PC-3 (cell line): ENCODE results near the gene GDPD5. TPM values are rescaled to one million over a fixed set of nuclear protein-coding genes. Genes with fewer than 3 reads are reported as not detected.

ENCODE experiments used
- ATAC-seq: fragments of 200-7000 bp; cut with Tn5 transposase; 2 replicates; pipeline ENCODE4 v1.9.1; 2020; ENCODE audit warnings: mild to moderate bottlenecking, moderate library complexity
- BruUV-seq: library from RNA; stranded (reverse); fragments of 400-500 nt; replicated peaks from 2 replicates; lab custom pipeline; 2021; lab: Mats Ljungman, UMichigan
- CTCF ChIA-PET: fragments of 300-600 bp; sonication (Branson Sonifier 250); formaldehyde crosslinking; loops from one replicate; lab custom pipeline; 2022; ENCODE audit warnings: antibody characterized with exemption; lab: Charles Lee
- POLR2A ChIA-PET: fragments of 300-600 bp; sonication (Branson Sonifier 250); formaldehyde crosslinking; loops from one replicate; lab custom pipeline; 2022; ENCODE audit warnings: antibody characterized with exemption; ENCODE audit not compliant: unreplicated experiment; lab: Charles Lee
- DNase-seq: peaks from one replicate; pipeline ENCODE4 v3.0.0-alpha.2; 2015
- H2AFZ ChIP-seq: fragments of 300-600 bp; sonication (generic); 2 replicates; pipeline ENCODE4 v1.6.0; 2016; ENCODE audit warnings: antibody characterized with exemption, low read length
- H3F3A ChIP-seq: fragments of 300-600 bp; sonication (generic); one replicate; pipeline ENCODE4 v1.6.0; 2017; ENCODE audit warnings: antibody characterized with exemption, low read length, control low read depth, mild to moderate bottlenecking; ENCODE audit not compliant: unreplicated experiment
- H3K27ac ChIP-seq: fragments of 300-600 bp; sonication (generic); 2 replicates; pipeline ENCODE4 v1.5.1; 2016; ENCODE audit warnings: mild to moderate bottlenecking, low read length
- H3K27me3 ChIP-seq: fragments of 300-600 bp; sonication (generic); 2 replicates; pipeline ENCODE4 v1.6.1; 2016; ENCODE audit warnings: low read length, mixed read lengths
- H3K36me3 ChIP-seq: fragments of 300-600 bp; sonication (generic); 2 replicates; pipeline ENCODE4 v1.6.1; 2016; ENCODE audit warnings: low read depth, mixed run types, low read length, mixed read lengths
- H3K4me1 ChIP-seq: fragments of 300-600 bp; sonication (generic); 2 replicates; pipeline ENCODE4 v1.5.1; 2016; ENCODE audit warnings: low read length; ENCODE audit not compliant: insufficient read depth
- H3K4me2 ChIP-seq: fragments of 300-600 bp; sonication (generic); 2 replicates; pipeline ENCODE4 v1.6.0; 2016; ENCODE audit warnings: low read length
- H3K4me3 ChIP-seq: fragments of 300-600 bp; sonication (generic); 2 replicates; pipeline ENCODE4 v1.5.1; 2016; ENCODE audit warnings: mild to moderate bottlenecking, low read length, mixed read lengths
- H3K79me2 ChIP-seq: fragments of 300-600 bp; sonication (generic); 2 replicates; pipeline ENCODE4 v1.6.1; 2017; ENCODE audit warnings: low read length, mixed read lengths
- H3K9ac ChIP-seq: fragments of 300-600 bp; sonication (generic); 2 replicates; pipeline ENCODE4 v1.6.0; 2016; ENCODE audit warnings: mild to moderate bottlenecking, low read length
- H3K9me2 ChIP-seq: fragments of 300-600 bp; sonication (generic); replicated peaks from 2 replicates; pipeline ENCODE4 v1.6.1; 2016; ENCODE audit warnings: mixed run types, low read length, mixed read lengths
- H3K9me3 ChIP-seq: fragments of 300-600 bp; sonication (generic); 2 replicates; pipeline ENCODE4 v1.6.1; 2016; ENCODE audit warnings: low read length, mixed read lengths
- H4K20me1 ChIP-seq: fragments of 300-600 bp; sonication (generic); 2 replicates; pipeline ENCODE4 v1.6.1; 2016; ENCODE audit warnings: low read length, mixed read lengths
- CTCF ChIP-seq: fragments of 300-600 bp; sonication (generic); conservative IDR thresholded peaks from 2 replicates; pipeline ENCODE4 v1.5.1; 2017; ENCODE audit warnings: antibody characterized with exemption, low read depth, mild to moderate bottlenecking, low read length
- EZH2 ChIP-seq: fragments of 300-600 bp; sonication (generic); IDR thresholded peaks from one replicate; pipeline ENCODE4 v1.6.1; 2017; ENCODE audit warnings: antibody characterized with exemption, mild to moderate bottlenecking, low read length; ENCODE audit not compliant: unreplicated experiment
- EZH2phosphoT487 ChIP-seq: fragments of 300-600 bp; sonication (generic); IDR thresholded peaks from 2 replicates; pipeline ENCODE4 v1.6.1; 2018; ENCODE audit warnings: mild to moderate bottlenecking, antibody characterized with exemption, low read length, borderline replicate concordance
- intact Hi-C: fragments of 100-400 bp; cut with micrococcal nuclease; formaldehyde crosslinking; loops from 2 replicates; pipeline ENCODE4 v1.9.0; 2023
- total RNA-seq: library from RNA; depleted of rRNA; stranded (reverse); fragments of >200 nt; gene quantifications from 2 replicates; pipeline ENCODE4 v1.2.3, GENCODE V29; 2014

The GDPD5 gene
- total RNA-seq, 1 experiment from 2014 or later = 21.4 TPM

- BruUV-seq = no TSS peak
- H3K4me1 ChIP-seq = peaks cover 5% of the 10 kb centered on the region; the same call in 1 of the 2 replicates
- TF ChIP-seq CTCF (no peak), EZH2 (no peak), EZH2phosphoT487 (no peak)
- H3K36me3 ChIP-seq = no peaks in the 10 kb centered on the region
- no peak overlapping the region for H2AFZ ChIP-seq
- H3K4me2 ChIP-seq = no peak overlapping the region
- no peak overlapping the region for H3K27ac ChIP-seq
- CTCF ChIA-PET = no interaction called here
- no peak overlapping the region for H3K4me3 ChIP-seq
- POLR2A ChIA-PET = no interaction called here
- no peaks in the 10 kb centered on the region for H4K20me1 ChIP-seq
- ATAC-seq = no peak
- H3F3A ChIP-seq = no peaks in the 10 kb centered on the region
- no peaks in the 10 kb centered on the region for H3K9me2 ChIP-seq
- no peaks in the 10 kb centered on the region for H3K9me3 ChIP-seq
- H3K9ac ChIP-seq = no peak overlapping the region
- H3K79me2 ChIP-seq = no peaks in the 10 kb centered on the region
- DNase-seq = no peak
- intact Hi-C loops = no loop called here
- H3K27me3 ChIP-seq = no peaks in the 10 kb centered on the region
These were observed 45.3 kb downstream of the GDPD5 start for GRCh38 chr11:75480185-75481175.

GRCh38 chr11:75479597-75480145, 46.1 kb downstream of the GDPD5 start:
- Histone ChIP-seq H3K36me3 (no peaks in the 10 kb centered on the region), H3K9ac (no peak overlapping the region), H3F3A (no peaks in the 10 kb centered on the region), H3K4me1 (peaks cover 5% of the 10 kb centered on the region; the same call in 1 of the 2 replicates), H3K79me2 (no peaks in the 10 kb centered on the region), H2AFZ (no peak overlapping the region), H3K9me2 (no peaks in the 10 kb centered on the region), H3K4me2 (no peak overlapping the region), H3K27me3 (no peaks in the 10 kb centered on the region), H4K20me1 (no peaks in the 10 kb centered on the region), H3K4me3 (no peak overlapping the region), H3K27ac (no peak overlapping the region), H3K9me3 (no peaks in the 10 kb centered on the region)
- no TSS peak for BruUV-seq
- ATAC-seq = no peak
- intact Hi-C loops = no loop called here
- TF ChIP-seq EZH2phosphoT487 (no peak), EZH2 (no peak), CTCF (no peak)
- CTCF ChIA-PET = no interaction called here
- no peak for DNase-seq
- POLR2A ChIA-PET = no interaction called here
